ENCODE data around the gene TRIM44. TPM values are rescaled to one million over a fixed set of nuclear protein-coding genes. Genes with fewer than 3 reads are reported as not detected.

Gene TRIM44
- total and polyA plus RNA-seq, 2 donors (not counting 3 experiments of a cell fraction or from before 2014, with no cell fraction given): 31.7 to 72.0 TPM

DNA sequence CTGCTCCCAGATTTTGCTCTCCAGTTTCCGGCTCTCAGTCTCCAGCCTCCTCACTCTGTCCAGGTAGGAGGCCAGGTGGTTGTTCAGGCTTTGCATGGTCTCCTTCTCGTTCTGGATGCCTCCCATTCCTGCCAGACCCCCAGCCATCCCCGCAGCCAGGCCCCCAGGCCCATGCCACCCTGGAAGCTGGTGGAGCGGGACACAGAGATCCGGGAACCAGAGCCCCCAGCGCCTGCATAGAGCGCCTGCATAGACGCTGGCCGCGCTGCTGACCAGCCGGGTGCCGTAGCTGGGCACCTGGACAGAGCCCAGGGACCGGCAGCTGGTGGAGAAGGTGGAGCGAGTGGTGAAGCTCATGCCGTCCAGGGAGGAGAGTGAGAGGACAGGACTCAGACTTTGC is 198.6 kb downstream of the TRIM44 start:
- H2AFZ ChIP-seq (ENCODE audit: low read depth, low read length): no peak overlapping the region
- BruUV-seq (replicated peaks): no TSS peak
- FAIRE-seq: no peak
- dilution Hi-C loops (cut with MboI; ENCODE audit: extremely low pct_ligation_motif_present, low sequenced_read_pairs) (no loop called here), intact Hi-C loops (cut with micrococcal nuclease) (no loop called here)
- H3K27me3 ChIP-seq (ENCODE audit: control insufficient read depth in 2 of 2, insufficient read depth in 2 of 2, low read length in 2 of 2): no peaks in the 10 kb centered on the region
- H3K4me1 ChIP-seq (ENCODE audit: control insufficient read depth, extremely low read depth, insufficient read depth, low read length): no peaks in the 10 kb centered on the region
- no peak overlapping the region for H3K4me3 ChIP-seq (replicated peaks in 1 of 3; ENCODE audit: insufficient read depth in 1 of 3, low read depth in 1 of 3, low read length in 3 of 3)
- H3K27ac ChIP-seq (ENCODE audit: insufficient read depth, low read depth, low read length): no peak overlapping the region
- POLR2A ChIA-PET: no interaction called here
- H3K9me3 ChIP-seq (replicated peaks; ENCODE audit: control insufficient read depth, insufficient read depth, low read length): no peaks in the 10 kb centered on the region
- TF ChIP-seq GATA2 (IDR thresholded peaks at IDR 0.05; ENCODE audit: insufficient read depth, insufficient read length, low read depth, low read length) (no peak), JUN (IDR thresholded peaks at IDR 0.05; ENCODE audit: borderline replicate concordance, insufficient read depth, insufficient read length, low read depth) (no peak), POLR2AphosphoS5 (IDR thresholded peaks at IDR 0.05; ENCODE audit: insufficient read depth, low read depth, low read length) (no peak)
- TF ChIP-seq, protein P1, sequence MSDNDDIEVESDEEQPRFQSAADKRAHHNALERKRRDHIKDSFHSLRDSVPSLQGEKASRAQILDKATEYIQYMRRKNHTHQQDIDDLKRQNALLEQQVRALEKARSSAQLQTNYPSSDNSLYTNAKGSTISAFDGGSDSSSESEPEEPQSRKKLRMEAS (IDR thresholded peaks at IDR 0.05; ENCODE audit: insufficient read depth, insufficient read length): no peak
- no peak overlapping the region for H3K4me2 ChIP-seq (ENCODE audit: insufficient read depth, low read length)
- H3K9ac ChIP-seq (replicated peaks; ENCODE audit: extremely low read depth, insufficient read depth, low read length): no peak overlapping the region
- H3K36me3 ChIP-seq (ENCODE audit: control insufficient read depth in 2 of 2, extremely low read depth in 1 of 2, insufficient read depth in 2 of 2, low read length in 2 of 2): no peaks in the 10 kb centered on the region
- no peaks in the 10 kb centered on the region for H3K79me2 ChIP-seq (ENCODE audit: control insufficient read depth, insufficient read depth, low read length)
- CTCF ChIA-PET: interaction anchor here (1.1 to 2.3 kb wide), 3 partner anchors 10 to 93 kb away, joined by 3 to 10 read pairs (median 6); no protein-coding TSS in a partner anchor
- DNase-seq (ENCODE audit: low read depth, low spot score): no peak
- H4K20me1 ChIP-seq (replicated peaks; ENCODE audit: control insufficient read depth, extremely low read depth, insufficient read depth, low read length): no peaks in the 10 kb centered on the region
- H3K9me1 ChIP-seq (replicated peaks; ENCODE audit: control insufficient read depth, extremely low read depth, insufficient read depth, low read length): no peaks in the 10 kb centered on the region

DNA sequence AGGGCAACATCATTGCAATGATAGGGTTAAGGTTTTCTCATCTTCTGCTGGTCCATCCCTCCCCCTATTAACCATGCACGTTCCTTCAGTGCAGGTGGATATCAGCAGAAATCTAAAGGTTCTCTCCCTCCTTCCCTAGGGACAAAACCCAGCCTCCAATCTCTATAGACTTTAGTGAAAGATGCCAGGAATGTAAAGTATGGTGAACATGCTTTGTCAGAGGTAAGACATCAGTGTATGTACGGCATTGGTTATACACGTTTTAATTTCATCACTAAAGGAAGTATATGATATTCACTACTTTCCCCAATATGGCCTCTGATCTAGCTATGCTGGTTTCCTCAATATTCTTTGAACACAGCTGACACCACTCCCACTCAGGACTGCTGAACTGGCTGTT is 200.1 kb downstream of the TRIM44 start:
- no TSS peak for BruUV-seq (replicated peaks)
- Histone ChIP-seq H3K4me2 (ENCODE audit: insufficient read depth, low read length) (no peak overlapping the region), H3K4me3 (replicated peaks in 1 of 3; ENCODE audit: insufficient read depth in 1 of 3, low read depth in 1 of 3, low read length in 3 of 3) (no peak overlapping the region), H3K27ac (ENCODE audit: insufficient read depth, low read depth, low read length) (no peak overlapping the region), H3K4me1 (ENCODE audit: control insufficient read depth, extremely low read depth, insufficient read depth, low read length) (no peaks in the 10 kb centered on the region), H3K9me1 (replicated peaks; ENCODE audit: control insufficient read depth, extremely low read depth, insufficient read depth, low read length) (no peaks in the 10 kb centered on the region), H4K20me1 (replicated peaks; ENCODE audit: control insufficient read depth, extremely low read depth, insufficient read depth, low read length) (no peaks in the 10 kb centered on the region), H3K36me3 (ENCODE audit: control insufficient read depth in 2 of 2, extremely low read depth in 1 of 2, insufficient read depth in 2 of 2, low read length in 2 of 2) (no peaks in the 10 kb centered on the region), H3K9ac (replicated peaks; ENCODE audit: extremely low read depth, insufficient read depth, low read length) (no peak overlapping the region), H2AFZ (ENCODE audit: low read depth, low read length) (no peak overlapping the region), H3K27me3 (ENCODE audit: control insufficient read depth in 2 of 2, insufficient read depth in 2 of 2, low read length in 2 of 2) (no peaks in the 10 kb centered on the region), H3K79me2 (ENCODE audit: control insufficient read depth, insufficient read depth, low read length) (no peaks in the 10 kb centered on the region), H3K9me3 (replicated peaks; ENCODE audit: control insufficient read depth, insufficient read depth, low read length) (no peaks in the 10 kb centered on the region)
- ChIA-PET CTCF (interaction anchor here (1.0 to 1.6 kb wide), 3 partner anchors 11 to 194 kb away, joined by 4 to 7 read pairs (median 6); no protein-coding TSS in a partner anchor), POLR2A (interaction anchor here (0.5 kb wide), 1 partner anchor 112 kb away, joined by 3 read pairs; no protein-coding TSS in a partner anchor)
- dilution Hi-C loops (cut with MboI; ENCODE audit: extremely low pct_ligation_motif_present, low sequenced_read_pairs): no loop called here
- intact Hi-C loops (cut with micrococcal nuclease): no loop called here
- FAIRE-seq (no peak), DNase-seq (ENCODE audit: low read depth, low spot score) (no peak)
- TF ChIP-seq FOS (IDR thresholded peaks at IDR 0.05; ENCODE audit: borderline replicate concordance, insufficient read depth, low read length) (no peak), POLR2AphosphoS5 (IDR thresholded peaks at IDR 0.05; ENCODE audit: insufficient read depth, low read depth, low read length) (no peak), POLR2A (IDR thresholded peaks at IDR 0.05; ENCODE audit: low read depth, low read length) (no peak)
- TF ChIP-seq, protein P2, sequence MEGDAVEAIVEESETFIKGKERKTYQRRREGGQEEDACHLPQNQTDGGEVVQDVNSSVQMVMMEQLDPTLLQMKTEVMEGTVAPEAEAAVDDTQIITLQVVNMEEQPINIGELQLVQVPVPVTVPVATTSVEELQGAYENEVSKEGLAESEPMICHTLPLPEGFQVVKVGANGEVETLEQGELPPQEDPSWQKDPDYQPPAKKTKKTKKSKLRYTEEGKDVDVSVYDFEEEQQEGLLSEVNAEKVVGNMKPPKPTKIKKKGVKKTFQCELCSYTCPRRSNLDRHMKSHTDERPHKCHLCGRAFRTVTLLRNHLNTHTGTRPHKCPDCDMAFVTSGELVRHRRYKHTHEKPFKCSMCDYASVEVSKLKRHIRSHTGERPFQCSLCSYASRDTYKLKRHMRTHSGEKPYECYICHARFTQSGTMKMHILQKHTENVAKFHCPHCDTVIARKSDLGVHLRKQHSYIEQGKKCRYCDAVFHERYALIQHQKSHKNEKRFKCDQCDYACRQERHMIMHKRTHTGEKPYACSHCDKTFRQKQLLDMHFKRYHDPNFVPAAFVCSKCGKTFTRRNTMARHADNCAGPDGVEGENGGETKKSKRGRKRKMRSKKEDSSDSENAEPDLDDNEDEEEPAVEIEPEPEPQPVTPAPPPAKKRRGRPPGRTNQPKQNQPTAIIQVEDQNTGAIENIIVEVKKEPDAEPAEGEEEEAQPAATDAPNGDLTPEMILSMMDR (IDR thresholded peaks at IDR 0.05; ENCODE audit: extremely low read depth in 1 of 2, insufficient read depth in 1 of 2, low read depth in 1 of 2, low read length in 2 of 2): no peak
